ENCODE measurements around the gene ZSCAN21. TPM values are rescaled to one million over a fixed set of nuclear protein-coding genes. Genes with fewer than 3 reads are reported as not detected.

The ZSCAN21 gene
- total RNA-seq, 1 experiment from 2014 or later: 24.3 TPM

DNA sequence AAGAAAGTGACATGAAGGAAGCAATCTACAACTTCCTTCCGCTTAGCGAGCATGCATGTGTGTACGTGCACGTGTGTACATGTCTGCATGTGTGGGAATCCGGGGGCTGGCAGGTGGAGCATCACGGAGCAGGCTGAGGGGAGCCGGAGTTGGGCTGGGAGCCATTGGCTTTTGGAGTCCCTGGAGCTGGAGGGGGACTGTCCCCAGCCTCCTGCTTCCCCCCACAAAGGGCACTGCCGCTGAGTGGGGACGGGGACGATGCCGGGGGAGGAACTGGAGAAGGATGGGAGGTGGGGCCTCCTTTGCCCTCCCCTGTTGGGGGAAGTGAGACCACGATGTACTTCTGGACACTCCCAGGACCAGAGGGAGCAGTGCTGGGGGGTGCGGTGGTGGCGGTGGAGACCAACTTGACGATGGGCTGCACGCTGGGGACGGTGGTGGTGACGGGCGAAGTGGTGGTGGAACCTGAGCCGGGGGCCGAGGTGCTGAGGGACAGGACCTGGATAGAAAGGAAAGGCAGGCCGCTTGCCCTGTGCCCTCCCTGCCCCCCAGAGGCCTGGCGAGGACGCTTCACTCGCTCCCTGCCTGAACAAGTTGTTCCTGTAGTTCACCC lies 57.7 kb downstream of the ZSCAN21 start:
- H2BK5ac ChIP-seq (ENCODE audit: insufficient read length, low read length): no peak overlapping the region
- H4K91ac ChIP-seq (ENCODE audit: insufficient read length, low read depth, low read length): no peak overlapping the region

More for the DNA sequence above, 57.7 kb downstream of the ZSCAN21 start:
- Histone ChIP-seq H3K23me2 (ENCODE audit: insufficient read length, low read depth, low read length, poor library complexity, severe bottlenecking) (no peaks in the 10 kb centered on the region), H3K23ac (ENCODE audit: insufficient read length, low read depth, low read length) (no peak overlapping the region), H4K8ac (replicated peaks; ENCODE audit: insufficient read length, low read depth, low read length) (no peak overlapping the region), H3K9me3 (ENCODE audit: control insufficient read depth, low read depth, low read length) (no peaks in the 10 kb centered on the region), H3K4me1 (ENCODE audit: insufficient read depth, low read length) (no peaks in the 10 kb centered on the region), H3K4me2 (ENCODE audit: insufficient read depth, insufficient read length, low read length) (no peak overlapping the region), H2BK20ac (ENCODE audit: low read depth, low read length, poor library complexity, severe bottlenecking) (no peak overlapping the region), H3K56ac (ENCODE audit: insufficient read length, low read depth, low read length) (no peak overlapping the region), H2BK120ac (ENCODE audit: low read depth, low read length, poor library complexity, severe bottlenecking) (no peak overlapping the region), H3K79me1 (ENCODE audit: insufficient read depth, low read depth, low read length, poor library complexity, severe bottlenecking) (no peaks in the 10 kb centered on the region), H2AFZ (ENCODE audit: low read length) (no peak overlapping the region), H4K5ac (ENCODE audit: insufficient read length, low read depth, low read length) (no peak overlapping the region), H4K20me1 (ENCODE audit: control insufficient read depth, insufficient read depth, insufficient read length) (no peaks in the 10 kb centered on the region), H3K79me2 (ENCODE audit: insufficient read depth, low read length) (no peaks in the 10 kb centered on the region), H3K4ac (ENCODE audit: low read depth, low read length) (no peak overlapping the region), H3K27ac (ENCODE audit: insufficient read length, low read depth, low read length) (no peak overlapping the region), H2BK15ac (ENCODE audit: low read depth, low read length) (no peak overlapping the region), H3T11ph (ENCODE audit: low read length) (no peak overlapping the region), H3K18ac (ENCODE audit: insufficient read length, low read depth, low read length) (no peak overlapping the region), H2AK5ac (ENCODE audit: insufficient read length, low read length) (no peak overlapping the region), H3K9ac (ENCODE audit: extremely low read depth, insufficient read length, low read length) (no peak overlapping the region), H2BK12ac (ENCODE audit: insufficient read length, low read depth, low read length) (no peak overlapping the region), H3K14ac (ENCODE audit: insufficient read depth, low read length) (no peak overlapping the region), H3K27me3 (ENCODE audit: insufficient read depth, low read length) (no peaks in the 10 kb centered on the region)
- peak overlapping the region in 1 of 2 experiments; percentile 57; a peak in 2 of 5 replicates for H3K4me3 Mint-ChIP-seq
- H3K27ac Mint-ChIP-seq: peak overlapping the region in 1 of 3 experiments; percentile 62; a peak in 2 of 7 replicates
- no peaks in the 10 kb centered on the region for H3K9me3 Mint-ChIP-seq
- WGBS (ENCODE audit: extremely low coverage, insufficient read length, low lambda C conversion rate): no CpG with 5 or more reads among the region's 25 CpGs
- no peaks in the 10 kb centered on the region; the same call in 1 of the 2 replicates for H3K27me3 Mint-ChIP-seq (ENCODE audit: low read depth)
- H3K36me3 Mint-ChIP-seq (ENCODE audit: insufficient read depth in 1 of 3, low read depth in 3 of 3): peaks cover 59 to 81% (median 80%) of the 10 kb centered on the region in 3 experiments
- peaks cover 3 to 6% of the 10 kb centered on the region in 2 experiments; a peak in 3 of 4 replicates for H3K4me1 Mint-ChIP-seq
- no peak for TF ChIP-seq CTCF (conservative IDR thresholded peaks at IDR 0.05)
- DNase-seq: no peak
